GM23248 (cell line): Measurements from ENCODE around the gene TSPAN12.

Source experiments
- EZH2 ChIP-seq: fragments of 200-600 bp; sonication (generic); IDR thresholded peaks from 2 replicates; pipeline ENCODE4 v1.6.1; 2018; ENCODE audit warnings: antibody characterized with exemption, mild to moderate bottlenecking; ENCODE audit not compliant: insufficient read depth, poor library complexity, severe bottlenecking
- EZH2phosphoT487 ChIP-seq: fragments of 200-600 bp; sonication (generic); IDR thresholded peaks from 2 replicates; pipeline ENCODE4 v1.6.1; 2018; ENCODE audit warnings: antibody characterized with exemption, moderate library complexity, mild to moderate bottlenecking, low read depth; ENCODE audit not compliant: insufficient read depth

- no peak for TF ChIP-seq EZH2
- no peak for TF ChIP-seq EZH2phosphoT487
Observed at GRCh38 chr7:120743128-120743527, 114.8 kb downstream of the TSPAN12 start.
